GM23338 (cell line): ENCODE measurements around the gene PFDN4. TPM values are rescaled to one million over a fixed set of nuclear protein-coding genes. Genes with fewer than 3 reads are reported as not detected.

ENCODE experiments used
- ATAC-seq: fragments of 200-7000 bp; cut with Tn5 transposase; 3 replicates; pipeline ENCODE4 v1.9.1; 2020
- DNase-seq: peaks from one replicate; pipeline ENCODE4 v3.0.0-alpha.2; 2015; ENCODE audit warnings: low spot score
- H2AFZ ChIP-seq: fragments of 200-600 bp; sonication (generic); 2 replicates; pipeline ENCODE4 v1.8.0; 2016; ENCODE audit warnings: antibody characterized with exemption, mild to moderate bottlenecking, moderate library complexity
- H3F3A ChIP-seq: fragments of 200-600 bp; sonication (generic); replicated peaks from 2 replicates; pipeline ENCODE4 v1.8.0; 2017; ENCODE audit warnings: antibody characterized with exemption, mixed run types, low read depth
- H3K27ac ChIP-seq: fragments of 200-600 bp; sonication (generic); 2 replicates; pipeline ENCODE4 v1.6.1; 2016; ENCODE audit warnings: low read depth
- H3K27me3 ChIP-seq: fragments of 200-600 bp; sonication (generic); 2 replicates; pipeline ENCODE4 v1.8.0; 2016; ENCODE audit warnings: mild to moderate bottlenecking, mixed run types, moderate library complexity; ENCODE audit not compliant: insufficient read depth
- H3K36me3 ChIP-seq: fragments of 200-600 bp; sonication (generic); 2 replicates; pipeline ENCODE4 v1.8.0; 2016; ENCODE audit warnings: mild to moderate bottlenecking; ENCODE audit not compliant: insufficient read depth
- H3K4me1 ChIP-seq: fragments of 200-600 bp; sonication (generic); 2 replicates; pipeline ENCODE4 v1.8.0; 2016; ENCODE audit warnings: mild to moderate bottlenecking, moderate library complexity; ENCODE audit not compliant: insufficient read depth
- H3K4me2 ChIP-seq: fragments of 200-600 bp; sonication (generic); 2 replicates; pipeline ENCODE4 v1.7.1; 2017; ENCODE audit warnings: mixed run types
- H3K4me3 ChIP-seq: fragments of 200-600 bp; sonication (generic); 2 replicates; pipeline ENCODE4 v1.6.1; 2016; ENCODE audit warnings: mixed run types
- H3K79me2 ChIP-seq: fragments of 200-600 bp; sonication (generic); replicated peaks from 2 replicates; pipeline ENCODE4 v1.8.0; 2017; ENCODE audit warnings: mild to moderate bottlenecking; ENCODE audit not compliant: insufficient read depth
- H3K9me2 ChIP-seq: fragments of 200-600 bp; sonication (generic); 2 replicates; pipeline ENCODE4 v1.8.0; 2017; ENCODE audit not compliant: insufficient read depth
- H4K20me1 ChIP-seq: fragments of 200-600 bp; sonication (generic); replicated peaks from 2 replicates; pipeline ENCODE4 v1.8.0; 2017; ENCODE audit warnings: mild to moderate bottlenecking; ENCODE audit not compliant: insufficient read depth
- H3K27ac Mint-ChIP-seq: 2 replicates; pipeline ENCODE4 v1.8.0; 2020; ENCODE audit warnings: inconsistent platforms, mild to moderate bottlenecking, moderate library complexity, mixed read lengths
- H3K27me3 Mint-ChIP-seq: 3 replicates; pipeline ENCODE4 v1.8.0; 2022; ENCODE audit warnings: low read depth, mild to moderate bottlenecking, moderate library complexity, mixed read lengths, inconsistent platforms; ENCODE audit not compliant: insufficient read depth, poor library complexity
- H3K36me3 Mint-ChIP-seq: 3 replicates; pipeline ENCODE4 v1.8.0; 2021; ENCODE audit warnings: low read depth, mild to moderate bottlenecking, inconsistent platforms, moderate library complexity, mixed read lengths
- H3K4me1 Mint-ChIP-seq: 3 replicates; pipeline ENCODE4 v1.8.0; 2020; ENCODE audit warnings: mild to moderate bottlenecking, inconsistent platforms, mixed read lengths
- H3K4me3 Mint-ChIP-seq: 3 replicates; pipeline ENCODE4 v1.8.0; 2021; ENCODE audit warnings: moderate library complexity, mild to moderate bottlenecking, inconsistent platforms, mixed read lengths
- H3K9me3 Mint-ChIP-seq: 3 replicates; pipeline ENCODE4 v1.8.0; 2020; ENCODE audit warnings: moderate library complexity, mild to moderate bottlenecking, inconsistent platforms, mixed read lengths
- CREB1 ChIP-seq: fragments of 250-450 bp; sonication (Bioruptor Pico); IDR thresholded peaks from 2 replicates; pipeline ENCODE4 v1.5.0; 2020; ENCODE audit warnings: low read depth, mild to moderate bottlenecking, moderate library complexity
- CTCF ChIP-seq, 2 experiments: fragments of 200-600 bp in 1 of 2; sonication (generic) in 1 of 2; conservative IDR thresholded peaks; 2 replicates each; pipeline versions ENCODE4 v1.5.1 to v1.6.1; 2016 to 2017; ENCODE audit warnings: antibody characterized with exemption in 2 of 2, low read depth in 2 of 2, mild to moderate bottlenecking in 2 of 2, moderate library complexity in 1 of 2
- ETS1 ChIP-seq: IDR thresholded peaks from 2 replicates; pipeline ENCODE4 v1.6.1; 2016; ENCODE audit warnings: antibody characterized with exemption
- EZH2 ChIP-seq: fragments of 200-600 bp; sonication (generic); IDR thresholded peaks from one replicate; pipeline ENCODE4 v1.8.0; 2017; ENCODE audit warnings: antibody characterized with exemption, mild to moderate bottlenecking, low read depth; ENCODE audit not compliant: unreplicated experiment
- JUNB ChIP-seq: IDR thresholded peaks from one replicate; pipeline ENCODE4 v1.6.1; 2016; ENCODE audit warnings: antibody characterized with exemption; ENCODE audit not compliant: unreplicated experiment
- NANOG ChIP-seq: IDR thresholded peaks from 2 replicates; pipeline ENCODE4 v1.6.1; 2016; ENCODE audit warnings: antibody characterized with exemption, borderline replicate concordance
- POLR2AphosphoS5 ChIP-seq: IDR thresholded peaks from 2 replicates; pipeline ENCODE4 v1.6.1; 2016; ENCODE audit warnings: antibody characterized with exemption, low read depth
- STAT1 ChIP-seq: IDR thresholded peaks from one replicate; pipeline ENCODE4 v1.6.1; 2016; ENCODE audit warnings: antibody characterized with exemption; ENCODE audit not compliant: unreplicated experiment
- ZNF114 ChIP-seq: fragments of 250-450 bp; sonication (Bioruptor Pico); IDR thresholded peaks from 2 replicates; pipeline ENCODE4 v1.5.0; 2020; ENCODE audit warnings: mild to moderate bottlenecking, moderate library complexity
- ZNF331 ChIP-seq: fragments of 250-450 bp; sonication (Bioruptor Pico); IDR thresholded peaks from 2 replicates; pipeline ENCODE4 v1.5.0; 2020; ENCODE audit warnings: low read depth, mild to moderate bottlenecking, moderate library complexity
- polyA plus RNA-seq: library from polyadenylated mRNA; unstranded; fragments of >200 nt; fragmentation: Nextera tagmentation; extraction: Ambion mirVana; gene quantifications from 2 replicates; pipeline ENCODE4 v1.2.1, GENCODE V29; 2016
- total RNA-seq: library from RNA; depleted of rRNA; stranded (reverse); fragments of >200 nt; shearing (Covaris generic); gene quantifications from 2 replicates; pipeline ENCODE4 v1.2.3, GENCODE V29; 2014
- TF ChIP-seq, protein P1 (sequence below): IDR thresholded peaks from one replicate; pipeline ENCODE4 v1.6.1; 2018; ENCODE audit warnings: antibody characterized with exemption; ENCODE audit not compliant: unreplicated experiment

The PFDN4 gene
- total and polyA plus RNA-seq, 2 experiments from 2014 or later: 105 to 477 TPM

DNA sequence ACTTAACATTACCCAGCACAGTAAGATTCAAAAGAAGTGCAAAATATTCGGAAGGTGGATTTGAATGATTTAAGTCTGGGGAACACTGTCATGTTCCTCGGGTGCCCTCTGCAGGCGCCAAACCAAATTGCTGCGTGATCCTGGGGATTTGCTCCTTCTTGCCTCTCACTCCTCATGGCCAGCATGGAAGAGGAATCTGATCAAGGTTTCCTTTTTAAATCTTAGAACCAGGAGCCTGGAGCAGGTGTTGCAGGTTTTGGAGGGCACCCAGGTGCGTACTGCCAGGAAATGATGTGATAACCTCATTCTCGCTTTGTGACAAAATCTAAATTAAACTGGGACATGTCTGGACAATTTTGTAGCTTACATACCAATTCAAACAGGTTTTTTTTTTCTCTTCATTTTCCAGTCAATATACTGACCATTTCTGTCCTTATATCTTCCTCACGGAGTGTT lies 8.1 kb upstream of the PFDN4 start:
- DNase-seq: peak; percentile 88
- no peaks in the 10 kb centered on the region for H3K36me3 Mint-ChIP-seq
- no peak overlapping the region for H3K4me3 Mint-ChIP-seq
- H3K4me1 Mint-ChIP-seq: peaks cover 6% of the 10 kb centered on the region
- Histone ChIP-seq H3K36me3 (no peaks in the 10 kb centered on the region), H3F3A (no peaks in the 10 kb centered on the region), H3K4me3 (no peak overlapping the region), H3K27ac (no peak overlapping the region), H4K20me1 (no peaks in the 10 kb centered on the region), H3K4me1 (no peaks in the 10 kb centered on the region), H3K4me2 (no peak overlapping the region), H2AFZ (no peak overlapping the region), H3K79me2 (no peaks in the 10 kb centered on the region), H3K27me3 (no peaks in the 10 kb centered on the region), H3K9me2 (no peaks in the 10 kb centered on the region)
- H3K27me3 Mint-ChIP-seq: no peaks in the 10 kb centered on the region
- peak; percentile 68 for ATAC-seq
- TF ChIP-seq ZNF114 (CRISPR knock-in tag) (no peak), STAT1 (no peak), ETS1 (no peak), CTCF (conservative IDR thresholded peaks at IDR 0.05; ENCODE audit: low read depth in 2 of 2) (peak; percentile 87 to 95), CREB1 (CRISPR knock-in tag) (no peak), EZH2 (no peak)
- TF ChIP-seq, protein P1, sequence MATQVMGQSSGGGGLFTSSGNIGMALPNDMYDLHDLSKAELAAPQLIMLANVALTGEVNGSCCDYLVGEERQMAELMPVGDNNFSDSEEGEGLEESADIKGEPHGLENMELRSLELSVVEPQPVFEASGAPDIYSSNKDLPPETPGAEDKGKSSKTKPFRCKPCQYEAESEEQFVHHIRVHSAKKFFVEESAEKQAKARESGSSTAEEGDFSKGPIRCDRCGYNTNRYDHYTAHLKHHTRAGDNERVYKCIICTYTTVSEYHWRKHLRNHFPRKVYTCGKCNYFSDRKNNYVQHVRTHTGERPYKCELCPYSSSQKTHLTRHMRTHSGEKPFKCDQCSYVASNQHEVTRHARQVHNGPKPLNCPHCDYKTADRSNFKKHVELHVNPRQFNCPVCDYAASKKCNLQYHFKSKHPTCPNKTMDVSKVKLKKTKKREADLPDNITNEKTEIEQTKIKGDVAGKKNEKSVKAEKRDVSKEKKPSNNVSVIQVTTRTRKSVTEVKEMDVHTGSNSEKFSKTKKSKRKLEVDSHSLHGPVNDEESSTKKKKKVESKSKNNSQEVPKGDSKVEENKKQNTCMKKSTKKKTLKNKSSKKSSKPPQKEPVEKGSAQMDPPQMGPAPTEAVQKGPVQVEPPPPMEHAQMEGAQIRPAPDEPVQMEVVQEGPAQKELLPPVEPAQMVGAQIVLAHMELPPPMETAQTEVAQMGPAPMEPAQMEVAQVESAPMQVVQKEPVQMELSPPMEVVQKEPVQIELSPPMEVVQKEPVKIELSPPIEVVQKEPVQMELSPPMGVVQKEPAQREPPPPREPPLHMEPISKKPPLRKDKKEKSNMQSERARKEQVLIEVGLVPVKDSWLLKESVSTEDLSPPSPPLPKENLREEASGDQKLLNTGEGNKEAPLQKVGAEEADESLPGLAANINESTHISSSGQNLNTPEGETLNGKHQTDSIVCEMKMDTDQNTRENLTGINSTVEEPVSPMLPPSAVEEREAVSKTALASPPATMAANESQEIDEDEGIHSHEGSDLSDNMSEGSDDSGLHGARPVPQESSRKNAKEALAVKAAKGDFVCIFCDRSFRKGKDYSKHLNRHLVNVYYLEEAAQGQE: no peak
- no peaks in the 10 kb centered on the region for H3K9me3 Mint-ChIP-seq
- H3K27ac Mint-ChIP-seq: no peak overlapping the region

- ATAC-seq (no peak), DNase-seq (no peak)
- Histone ChIP-seq H3K27ac (no peak overlapping the region), H3K4me2 (no peak overlapping the region), H3K9me2 (no peaks in the 10 kb centered on the region), H3K79me2 (no peaks in the 10 kb centered on the region), H2AFZ (peak overlapping the region; percentile 47), H3F3A (no peaks in the 10 kb centered on the region), H3K36me3 (no peaks in the 10 kb centered on the region), H3K4me1 (no peaks in the 10 kb centered on the region), H4K20me1 (no peaks in the 10 kb centered on the region), H3K4me3 (no peak overlapping the region), H3K27me3 (no peaks in the 10 kb centered on the region)
- H3K4me3 Mint-ChIP-seq: no peak overlapping the region
- H3K9me3 Mint-ChIP-seq: no peaks in the 10 kb centered on the region
- H3K27ac Mint-ChIP-seq: no peak overlapping the region
- H3K4me1 Mint-ChIP-seq: peaks cover 6% of the 10 kb centered on the region
- H3K27me3 Mint-ChIP-seq: no peaks in the 10 kb centered on the region
- TF ChIP-seq CREB1 (CRISPR knock-in tag): no peak
- TF ChIP-seq EZH2: no peak
- TF ChIP-seq POLR2AphosphoS5: no peak
- no peak for TF ChIP-seq NANOG
- no peak for TF ChIP-seq ZNF331 (CRISPR knock-in tag)
- no peak for TF ChIP-seq ETS1
- no peak for TF ChIP-seq JUNB
- no peaks in the 10 kb centered on the region for H3K36me3 Mint-ChIP-seq
Measured at GRCh38 chr20:54200487-54201267, 7.2 kb upstream of the PFDN4 start.
